GM12878 (cell line): ENCODE data around the gene IRF2BPL. TPM values are rescaled to one million over a fixed set of nuclear protein-coding genes. Genes with fewer than 3 reads are reported as not detected.

Experiments used
- ATAC-seq: fragments of 200-7000 bp; cut with Tn5 transposase; 3 replicates; pipeline ENCODE4 v1.9.1; 2020; ENCODE audit warnings: mild to moderate bottlenecking, moderate library complexity
- BruUV-seq: library from RNA; stranded (reverse); fragments of 400-500 nt; replicated peaks from 2 replicates; lab custom pipeline; 2021; lab: Mats Ljungman, UMichigan
- CTCF ChIA-PET: fragments of 300-600 bp; sonication (Branson Sonifier 250); formaldehyde crosslinking; extraction: SDS; loops from one replicate; lab custom pipeline; 2021; ENCODE audit warnings: inconsistent platforms; lab: Yijun Ruan, JAX
- POLR2A ChIA-PET: fragments of 350-600 bp; formaldehyde crosslinking; extraction: SDS; loops from one replicate; lab custom pipeline; 2021; ENCODE audit warnings: inconsistent platforms; lab: Charles Lee
- RAD21 ChIA-PET: fragments of 300-600 bp; sonication (Branson Sonifier 250); formaldehyde crosslinking; loops from one replicate; lab custom pipeline; 2023; ENCODE audit warnings: antibody characterized with exemption; ENCODE audit not compliant: unreplicated experiment; lab: Charles Lee
- SMC1A ChIA-PET: fragments of 300-600 bp; sonication (Branson Sonifier 250); formaldehyde crosslinking; loops from one replicate; lab custom pipeline; 2023; ENCODE audit not compliant: unreplicated experiment, uncharacterized antibody; lab: Charles Lee
- DNase-seq: peaks from one replicate; pipeline ENCODE4 v3.0.0-alpha.2; 2011; ENCODE audit warnings: low read depth, low spot score
- FAIRE-seq: peaks from 3 replicates; lab custom pipeline; 2011; peaks lifted over from hg19 to GRCh38; lab: Jason Lieb, UNC
- H2AFZ ChIP-seq: 2 replicates; pipeline ENCODE4 v1.6.0; 2011; ENCODE audit warnings: low read depth, low read length, control low read depth; ENCODE audit not compliant: control insufficient read depth
- H3K27ac ChIP-seq: 2 replicates; pipeline ENCODE4 v1.5.1; 2011; ENCODE audit warnings: control low read depth; ENCODE audit not compliant: control insufficient read depth, insufficient read depth
- H3K27me3 ChIP-seq, 2 experiments: replicated peaks in 1 of 2; 2 replicates each; pipeline versions ENCODE4 v1.6.0 to v1.6.1; 2011; ENCODE audit warnings: low read length in 1 of 2; ENCODE audit not compliant: control insufficient read depth in 2 of 2, insufficient read depth in 2 of 2
- H3K36me3 ChIP-seq, 2 experiments: 2 replicates each; pipeline ENCODE4 v1.5.1; 2011; ENCODE audit warnings: low read length in 1 of 2; ENCODE audit not compliant: control insufficient read depth in 2 of 2, insufficient read depth in 2 of 2
- H3K4me1 ChIP-seq: 2 replicates; pipeline ENCODE4 v1.6.1; 2011; ENCODE audit warnings: mild to moderate bottlenecking, low read length, moderate library complexity, mixed read lengths; ENCODE audit not compliant: control insufficient read depth, insufficient read depth
- H3K4me2 ChIP-seq: 2 replicates; pipeline ENCODE4 v1.6.0; 2011; ENCODE audit warnings: control low read depth; ENCODE audit not compliant: control insufficient read depth, insufficient read depth
- H3K4me3 ChIP-seq: fragments of 200-600 bp; sonication (generic); 2 replicates; pipeline ENCODE4 v1.5.1; 2016
- H3K79me2 ChIP-seq: 2 replicates; pipeline ENCODE4 v1.6.0; 2011; ENCODE audit warnings: low read length; ENCODE audit not compliant: control insufficient read depth, insufficient read depth
- H3K9ac ChIP-seq: 2 replicates; pipeline ENCODE4 v1.8.0; 2011; ENCODE audit warnings: low read length, control low read depth, mixed read lengths; ENCODE audit not compliant: control insufficient read depth, insufficient read depth
- H3K9me3 ChIP-seq: replicated peaks from 3 replicates; pipeline ENCODE4 v1.5.1; 2011; ENCODE audit warnings: mild to moderate bottlenecking, low read length; ENCODE audit not compliant: control insufficient read depth, insufficient read depth
- H4K20me1 ChIP-seq: 2 replicates; pipeline ENCODE4 v1.6.0; 2011; ENCODE audit not compliant: control insufficient read depth, insufficient read depth
- FOXK2 ChIP-seq: fragments of 450-650 bp; IDR thresholded peaks from 2 replicates; pipeline ENCODE4 v1.6.1; 2017; ENCODE audit warnings: mild to moderate bottlenecking, moderate library complexity
- MEF2B ChIP-seq: fragments of 450-650 bp; IDR thresholded peaks from 2 replicates; pipeline ENCODE4 v1.6.1; 2018; ENCODE audit warnings: mild to moderate bottlenecking, moderate library complexity; ENCODE audit not compliant: partially characterized antibody, poor library complexity, severe bottlenecking
- NRF1 ChIP-seq: conservative IDR thresholded peaks from 2 replicates; pipeline ENCODE4 v1.6.1; 2011; ENCODE audit warnings: mild to moderate bottlenecking, low read depth, low read length, improper control_type of control experiment
- RBBP5 ChIP-seq: fragments of 200-600 bp; sonication (generic); conservative IDR thresholded peaks from 2 replicates; pipeline ENCODE4 v1.6.1; 2016
- SUPT20H ChIP-seq: IDR thresholded peaks from 2 replicates; pipeline ENCODE4 v1.6.1; 2011; ENCODE audit warnings: low read depth, mild to moderate bottlenecking, low read length, moderate library complexity, borderline replicate concordance; ENCODE audit not compliant: control insufficient read depth
- USF1 ChIP-seq: IDR thresholded peaks from 2 replicates; pipeline ENCODE4 v1.6.1; 2011; ENCODE audit warnings: borderline replicate concordance, low read depth, mild to moderate bottlenecking, moderate library complexity, mixed read lengths, low read length; ENCODE audit not compliant: insufficient read depth; ENCODE audit errors: extremely low read length
- ZNF217 ChIP-seq: fragments of 450-650 bp; IDR thresholded peaks from 2 replicates; pipeline ENCODE4 v1.6.1; 2017; ENCODE audit warnings: antibody characterized with exemption, mild to moderate bottlenecking
- ZNF384 ChIP-seq: IDR thresholded peaks from 2 replicates; pipeline ENCODE4 v1.6.1; 2012; ENCODE audit warnings: low read depth, mild to moderate bottlenecking, low read length, improper control_type of control experiment, borderline replicate concordance
- WGBS: methylation state at CpG from one replicate; pipeline ENCODE4 v1.1.6; 2016; ENCODE audit warnings: low lambda C conversion rate; ENCODE audit not compliant: insufficient replicate concordance, insufficient coverage; ENCODE audit errors: missing lambda C conversion rate; 5-methylcytosine and 5-hydroxymethylcytosine counted together
- in situ Hi-C: fragments of 300-500 bp; cut with MboI; formaldehyde crosslinking; loops from 9 replicates; pipeline ENCODE4 v1.14.3; 2018; ENCODE audit warnings: mixed read lengths
- intact Hi-C: fragments of 100-400 bp; cut with micrococcal nuclease; formaldehyde crosslinking; loops from one replicate; pipeline ENCODE4 v1.14.2; 2022; ENCODE audit not compliant: unreplicated experiment
- polyA plus RNA-seq, 11 experiments: library from polyadenylated mRNA; depleted of rRNA in 4 of 11; unstranded in 6 of 11; stranded (reverse) in 5 of 11; fragments of >200 nt; fragmentation: Nextera tagmentation in 4 of 11; fragmentation: Illumina TruSeq in 1 of 11; extraction: Ambion mirVana in 4 of 11; extraction: Trizol in 1 of 11; gene quantifications; 1 replicate in 1 of 11; 2 replicates in 10 of 11; pipeline versions ENCODE4 v1.2.1 to v1.2.3, GENCODE V29; 2011 to 2016; ENCODE audit warnings: inconsistent platforms in 2 of 11, missing spikeins in 2 of 11, low read depth in 1 of 11
- total RNA-seq, 4 experiments: library from RNA; depleted of rRNA in 3 of 4; stranded (reverse); fragments of >200 nt in 3 of 4; fragmentation: Illumina TruSeq in 1 of 4; extraction: Trizol in 1 of 4; gene quantifications; 2 replicates each; pipeline versions ENCODE4 v1.2.1 to v1.2.3, GENCODE V29; 2013 to 2021
- TF ChIP-seq, protein P1 (sequence below): fragments of 150-350 bp; IDR thresholded peaks from 2 replicates; pipeline ENCODE4 v1.6.1; 2016; ENCODE audit warnings: low read depth, low read length
- TF ChIP-seq, protein P2 (sequence below): fragments of 450-650 bp; IDR thresholded peaks from 2 replicates; pipeline ENCODE4 v1.6.1; 2018; ENCODE audit warnings: mild to moderate bottlenecking, low read depth, moderate library complexity; ENCODE audit not compliant: partially characterized antibody
- TF ChIP-seq, protein P3 (sequence below): fragments of 450-650 bp; formaldehyde crosslinking; IDR thresholded peaks from 2 replicates; pipeline ENCODE4 v1.4.0; 2020; ENCODE audit warnings: mild to moderate bottlenecking, moderate library complexity

Gene IRF2BPL
- total and polyA plus RNA-seq, 10 of the 15 experiments (the other 5 are each of a cell fraction or from before 2014, with no cell fraction given), result 1.2 to 34.5 (median 3.1) TPM

DNA sequence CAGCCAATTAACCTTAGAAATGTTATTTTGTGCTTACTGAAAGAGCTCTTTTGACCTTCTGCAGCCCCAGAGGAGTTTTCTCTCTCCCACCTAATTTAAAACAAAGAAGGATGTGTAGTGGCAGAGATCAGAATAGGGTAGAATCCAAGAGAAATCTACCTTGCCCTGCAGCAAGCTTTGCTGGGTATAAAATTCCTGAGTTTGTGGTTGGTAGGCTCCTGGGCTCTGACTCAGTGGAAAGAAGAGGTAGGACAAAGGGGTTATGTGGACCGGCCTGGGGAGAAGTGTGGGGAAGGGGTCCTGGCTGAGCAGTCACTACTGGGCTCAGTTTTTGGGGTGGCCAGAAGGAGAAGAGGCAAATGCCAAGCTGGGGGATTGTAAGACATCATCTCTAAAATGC, 46.8 kb downstream of the IRF2BPL start:
- peaks cover 4% of the 10 kb centered on the region; the same call in 1 of the 3 replicates for H3K9me3 ChIP-seq
- no peak overlapping the region for H2AFZ ChIP-seq
- in situ Hi-C loops (no loop called here), intact Hi-C loops (no loop called here)
- TF ChIP-seq ZNF217 (no peak), ZNF384 (no peak), MEF2B (no peak), NRF1 (no peak), RBBP5 (no peak), SUPT20H (no peak), FOXK2 (no peak), USF1 (no peak)
- TF ChIP-seq, protein P1, sequence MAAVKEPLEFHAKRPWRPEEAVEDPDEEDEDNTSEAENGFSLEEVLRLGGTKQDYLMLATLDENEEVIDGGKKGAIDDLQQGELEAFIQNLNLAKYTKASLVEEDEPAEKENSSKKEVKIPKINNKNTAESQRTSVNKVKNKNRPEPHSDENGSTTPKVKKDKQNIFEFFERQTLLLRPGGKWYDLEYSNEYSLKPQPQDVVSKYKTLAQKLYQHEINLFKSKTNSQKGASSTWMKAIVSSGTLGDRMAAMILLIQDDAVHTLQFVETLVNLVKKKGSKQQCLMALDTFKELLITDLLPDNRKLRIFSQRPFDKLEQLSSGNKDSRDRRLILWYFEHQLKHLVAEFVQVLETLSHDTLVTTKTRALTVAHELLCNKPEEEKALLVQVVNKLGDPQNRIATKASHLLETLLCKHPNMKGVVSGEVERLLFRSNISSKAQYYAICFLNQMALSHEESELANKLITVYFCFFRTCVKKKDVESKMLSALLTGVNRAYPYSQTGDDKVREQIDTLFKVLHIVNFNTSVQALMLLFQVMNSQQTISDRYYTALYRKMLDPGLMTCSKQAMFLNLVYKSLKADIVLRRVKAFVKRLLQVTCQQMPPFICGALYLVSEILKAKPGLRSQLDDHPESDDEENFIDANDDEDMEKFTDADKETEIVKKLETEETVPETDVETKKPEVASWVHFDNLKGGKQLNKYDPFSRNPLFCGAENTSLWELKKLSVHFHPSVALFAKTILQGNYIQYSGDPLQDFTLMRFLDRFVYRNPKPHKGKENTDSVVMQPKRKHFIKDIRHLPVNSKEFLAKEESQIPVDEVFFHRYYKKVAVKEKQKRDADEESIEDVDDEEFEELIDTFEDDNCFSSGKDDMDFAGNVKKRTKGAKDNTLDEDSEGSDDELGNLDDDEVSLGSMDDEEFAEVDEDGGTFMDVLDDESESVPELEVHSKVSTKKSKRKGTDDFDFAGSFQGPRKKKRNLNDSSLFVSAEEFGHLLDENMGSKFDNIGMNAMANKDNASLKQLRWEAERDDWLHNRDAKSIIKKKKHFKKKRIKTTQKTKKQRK, result no peak
- TF ChIP-seq, protein P2, sequence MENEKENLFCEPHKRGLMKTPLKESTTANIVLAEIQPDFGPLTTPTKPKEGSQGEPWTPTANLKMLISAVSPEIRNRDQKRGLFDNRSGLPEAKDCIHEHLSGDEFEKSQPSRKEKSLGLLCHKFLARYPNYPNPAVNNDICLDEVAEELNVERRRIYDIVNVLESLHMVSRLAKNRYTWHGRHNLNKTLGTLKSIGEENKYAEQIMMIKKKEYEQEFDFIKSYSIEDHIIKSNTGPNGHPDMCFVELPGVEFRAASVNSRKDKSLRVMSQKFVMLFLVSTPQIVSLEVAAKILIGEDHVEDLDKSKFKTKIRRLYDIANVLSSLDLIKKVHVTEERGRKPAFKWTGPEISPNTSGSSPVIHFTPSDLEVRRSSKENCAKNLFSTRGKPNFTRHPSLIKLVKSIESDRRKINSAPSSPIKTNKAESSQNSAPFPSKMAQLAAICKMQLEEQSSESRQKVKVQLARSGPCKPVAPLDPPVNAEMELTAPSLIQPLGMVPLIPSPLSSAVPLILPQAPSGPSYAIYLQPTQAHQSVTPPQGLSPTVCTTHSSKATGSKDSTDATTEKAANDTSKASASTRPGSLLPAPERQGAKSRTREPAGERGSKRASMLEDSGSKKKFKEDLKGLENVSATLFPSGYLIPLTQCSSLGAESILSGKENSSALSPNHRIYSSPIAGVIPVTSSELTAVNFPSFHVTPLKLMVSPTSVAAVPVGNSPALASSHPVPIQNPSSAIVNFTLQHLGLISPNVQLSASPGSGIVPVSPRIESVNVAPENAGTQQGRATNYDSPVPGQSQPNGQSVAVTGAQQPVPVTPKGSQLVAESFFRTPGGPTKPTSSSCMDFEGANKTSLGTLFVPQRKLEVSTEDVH, result no peak
- TF ChIP-seq, protein P3, sequence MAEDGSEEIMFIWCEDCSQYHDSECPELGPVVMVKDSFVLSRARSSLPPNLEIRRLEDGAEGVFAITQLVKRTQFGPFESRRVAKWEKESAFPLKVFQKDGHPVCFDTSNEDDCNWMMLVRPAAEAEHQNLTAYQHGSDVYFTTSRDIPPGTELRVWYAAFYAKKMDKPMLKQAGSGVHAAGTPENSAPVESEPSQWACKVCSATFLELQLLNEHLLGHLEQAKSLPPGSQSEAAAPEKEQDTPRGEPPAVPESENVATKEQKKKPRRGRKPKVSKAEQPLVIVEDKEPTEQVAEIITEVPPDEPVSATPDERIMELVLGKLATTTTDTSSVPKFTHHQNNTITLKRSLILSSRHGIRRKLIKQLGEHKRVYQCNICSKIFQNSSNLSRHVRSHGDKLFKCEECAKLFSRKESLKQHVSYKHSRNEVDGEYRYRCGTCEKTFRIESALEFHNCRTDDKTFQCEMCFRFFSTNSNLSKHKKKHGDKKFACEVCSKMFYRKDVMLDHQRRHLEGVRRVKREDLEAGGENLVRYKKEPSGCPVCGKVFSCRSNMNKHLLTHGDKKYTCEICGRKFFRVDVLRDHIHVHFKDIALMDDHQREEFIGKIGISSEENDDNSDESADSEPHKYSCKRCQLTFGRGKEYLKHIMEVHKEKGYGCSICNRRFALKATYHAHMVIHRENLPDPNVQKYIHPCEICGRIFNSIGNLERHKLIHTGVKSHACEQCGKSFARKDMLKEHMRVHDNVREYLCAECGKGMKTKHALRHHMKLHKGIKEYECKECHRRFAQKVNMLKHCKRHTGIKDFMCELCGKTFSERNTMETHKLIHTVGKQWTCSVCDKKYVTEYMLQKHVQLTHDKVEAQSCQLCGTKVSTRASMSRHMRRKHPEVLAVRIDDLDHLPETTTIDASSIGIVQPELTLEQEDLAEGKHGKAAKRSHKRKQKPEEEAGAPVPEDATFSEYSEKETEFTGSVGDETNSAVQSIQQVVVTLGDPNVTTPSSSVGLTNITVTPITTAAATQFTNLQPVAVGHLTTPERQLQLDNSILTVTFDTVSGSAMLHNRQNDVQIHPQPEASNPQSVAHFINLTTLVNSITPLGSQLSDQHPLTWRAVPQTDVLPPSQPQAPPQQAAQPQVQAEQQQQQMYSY (CRISPR knock-in tag), result no peak
- FAIRE-seq (no peak), DNase-seq (no peak), ATAC-seq (no peak)
- ChIA-PET CTCF (interaction anchor here (0.8 to 1.5 kb wide), 6 partner anchors 10 to 72 kb away, joined by 3 to 4 read pairs (median 4); no protein-coding TSS in a partner anchor), RAD21 (interaction anchor here (1.4 to 1.5 kb wide), 2 partner anchors 12 to 39 kb away, joined by 3 to 4 read pairs; no protein-coding TSS in a partner anchor), POLR2A (interaction anchor here (0.7 to 1.0 kb wide), 2 partner anchors 20 to 40 kb away, joined by 3 to 4 read pairs; no protein-coding TSS in a partner anchor), SMC1A (interaction anchor here (1.2 to 1.7 kb wide), 5 partner anchors 16 to 35 kb away, joined by 3 to 6 read pairs (median 4); no protein-coding TSS in a partner anchor)
- H4K20me1 ChIP-seq, result no peaks in the 10 kb centered on the region
- no TSS peak for BruUV-seq
- H3K27ac ChIP-seq, result no peak overlapping the region
- H3K36me3 ChIP-seq, result no peaks in the 10 kb centered on the region
- H3K4me1 ChIP-seq, result peaks cover 22% of the 10 kb centered on the region
- no peak overlapping the region for H3K9ac ChIP-seq
- H3K79me2 ChIP-seq, result no peaks in the 10 kb centered on the region
- 94% methylated on average over 1 of the region's 1 CpG for WGBS
- H3K4me2 ChIP-seq, result no peak overlapping the region
- no peaks in the 10 kb centered on the region for H3K27me3 ChIP-seq
- H3K4me3 ChIP-seq, result no peak overlapping the region
